Neuronal stem cell (in vitro differentiated cells): Measurements from ENCODE around the gene SHOC1. TPM values are rescaled to one million over a fixed set of nuclear protein-coding genes. Genes with fewer than 3 reads are reported as not detected.

Source experiments
- DNase-seq: peaks from one replicate; pipeline ENCODE4 v3.0.0-alpha.2; 2013; ENCODE audit warnings: low spot score
- H2AFZ ChIP-seq: one replicate; pipeline ENCODE4 v1.6.1; 2013; ENCODE audit warnings: mild to moderate bottlenecking, low read length, inconsistent platforms
- H2AK5ac ChIP-seq: 2 replicates; pipeline ENCODE4 v1.6.1; 2013; ENCODE audit warnings: low read depth, mild to moderate bottlenecking, inconsistent platforms, low read length, moderate library complexity, mixed read lengths
- H2BK120ac ChIP-seq: 2 replicates; pipeline ENCODE4 v1.6.1; 2013; ENCODE audit warnings: low read depth, mild to moderate bottlenecking, inconsistent platforms, low read length, moderate library complexity, mixed read lengths
- H2BK12ac ChIP-seq: one replicate; pipeline ENCODE4 v1.6.1; 2013; ENCODE audit warnings: low read length, inconsistent platforms
- H2BK15ac ChIP-seq: 2 replicates; pipeline ENCODE4 v1.6.1; 2013; ENCODE audit warnings: mild to moderate bottlenecking, low read length, inconsistent platforms, mixed read lengths
- H2BK5ac ChIP-seq: one replicate; pipeline ENCODE4 v1.6.1; 2013; ENCODE audit warnings: inconsistent platforms, mild to moderate bottlenecking, low read length, moderate library complexity
- H3K14ac ChIP-seq: one replicate; pipeline ENCODE4 v1.6.1; 2013; ENCODE audit warnings: low read length, inconsistent platforms
- H3K18ac ChIP-seq: 2 replicates; pipeline ENCODE4 v1.6.1; 2013; ENCODE audit warnings: low read length, inconsistent platforms
- H3K23ac ChIP-seq: 2 replicates; pipeline ENCODE4 v1.6.1; 2013; ENCODE audit warnings: low read depth, mild to moderate bottlenecking, mixed read lengths, low read length, inconsistent platforms; ENCODE audit not compliant: poor library complexity
- H3K27ac ChIP-seq: replicated peaks from 3 replicates; pipeline ENCODE4 v1.5.1; 2013; ENCODE audit warnings: low read length, inconsistent platforms
- H3K27me3 ChIP-seq, 3 experiments: 2 replicates each; pipeline ENCODE4 v1.6.1; 2013; ENCODE audit warnings: low read length in 3 of 3, mild to moderate bottlenecking in 2 of 3, inconsistent platforms in 1 of 3, low read depth in 1 of 3, mixed read lengths in 1 of 3, moderate library complexity in 1 of 3; ENCODE audit not compliant: control insufficient read depth in 3 of 3, insufficient read depth in 3 of 3
- H3K36me3 ChIP-seq, 2 donors: replicated peaks in 1 of 2; 2 replicates each; pipeline ENCODE4 v1.6.1; 2013; ENCODE audit warnings: low read length in 2 of 2; ENCODE audit not compliant: control insufficient read depth in 2 of 2, insufficient read depth in 2 of 2
- H3K4ac ChIP-seq: 2 replicates; pipeline ENCODE4 v1.6.1; 2013; ENCODE audit warnings: inconsistent platforms, mild to moderate bottlenecking, low read length, moderate library complexity
- H3K4me1 ChIP-seq, 2 donors: 1 replicate in 1 of 2; 2 replicates in 1 of 2; pipeline ENCODE4 v1.6.1; 2013; ENCODE audit warnings: low read length in 2 of 2, low read depth in 1 of 2; ENCODE audit not compliant: control insufficient read depth in 2 of 2, insufficient read depth in 1 of 2
- H3K4me2 ChIP-seq: one replicate; pipeline ENCODE4 v1.6.1; 2013; ENCODE audit warnings: mild to moderate bottlenecking, low read length, inconsistent platforms; ENCODE audit not compliant: insufficient read depth, poor library complexity, severe bottlenecking
- H3K4me3 ChIP-seq, 2 donors: 2 replicates each; pipeline ENCODE4 v1.5.1; 2013; ENCODE audit warnings: low read length in 2 of 2, mild to moderate bottlenecking in 2 of 2, inconsistent platforms in 1 of 2, moderate library complexity in 1 of 2
- H3K79me1 ChIP-seq: one replicate; pipeline ENCODE4 v1.6.1; 2013; ENCODE audit warnings: low read depth, mild to moderate bottlenecking, inconsistent platforms, low read length, moderate library complexity
- H3K9ac ChIP-seq: one replicate; pipeline ENCODE4 v1.6.1; 2013; ENCODE audit warnings: mild to moderate bottlenecking, low read depth, low read length, inconsistent platforms; ENCODE audit not compliant: poor library complexity
- H3K9me3 ChIP-seq, 2 donors: replicated peaks in 1 of 2; 2 replicates each; pipeline versions ENCODE3 to v1.6.1; 2013; ENCODE audit warnings: low read length in 2 of 2, mild to moderate bottlenecking in 2 of 2, inconsistent platforms in 1 of 2, low read depth in 1 of 2, mixed read lengths in 1 of 2, moderate library complexity in 1 of 2; ENCODE audit not compliant: control insufficient read depth in 2 of 2, insufficient read depth in 1 of 2
- H4K8ac ChIP-seq: one replicate; pipeline ENCODE4 v1.6.1; 2013; ENCODE audit warnings: low read depth, mild to moderate bottlenecking, inconsistent platforms, low read length, moderate library complexity
- H4K91ac ChIP-seq: one replicate; pipeline ENCODE4 v1.6.1; 2013; ENCODE audit warnings: low read length, low read depth, mild to moderate bottlenecking, inconsistent platforms; ENCODE audit not compliant: poor library complexity
- WGBS, 2 donors: extraction: QIAGEN DNeasy Blood & Tissue Kit; methylation state at CpG; one replicate each; pipeline ENCODE4 v1.1.7; 2013; ENCODE audit warnings: missing lambda C conversion rate in 2 of 2, mixed read lengths in 1 of 2; ENCODE audit not compliant: insufficient read length in 2 of 2, insufficient replicate concordance in 1 of 2; ENCODE audit errors: extremely low coverage in 2 of 2; 5-methylcytosine and 5-hydroxymethylcytosine counted together
- polyA plus RNA-seq, 2 experiments: library from polyadenylated mRNA; stranded (reverse); fragments of 200-250 nt; gene quantifications; one replicate each; pipeline ENCODE4 v1.2.3, GENCODE V29; 2013

Gene SHOC1
- not detected for polyA plus RNA-seq (2013, experiment 1 of 2)
- polyA plus RNA-seq (2013, experiment 2 of 2), result not detected

DNA sequence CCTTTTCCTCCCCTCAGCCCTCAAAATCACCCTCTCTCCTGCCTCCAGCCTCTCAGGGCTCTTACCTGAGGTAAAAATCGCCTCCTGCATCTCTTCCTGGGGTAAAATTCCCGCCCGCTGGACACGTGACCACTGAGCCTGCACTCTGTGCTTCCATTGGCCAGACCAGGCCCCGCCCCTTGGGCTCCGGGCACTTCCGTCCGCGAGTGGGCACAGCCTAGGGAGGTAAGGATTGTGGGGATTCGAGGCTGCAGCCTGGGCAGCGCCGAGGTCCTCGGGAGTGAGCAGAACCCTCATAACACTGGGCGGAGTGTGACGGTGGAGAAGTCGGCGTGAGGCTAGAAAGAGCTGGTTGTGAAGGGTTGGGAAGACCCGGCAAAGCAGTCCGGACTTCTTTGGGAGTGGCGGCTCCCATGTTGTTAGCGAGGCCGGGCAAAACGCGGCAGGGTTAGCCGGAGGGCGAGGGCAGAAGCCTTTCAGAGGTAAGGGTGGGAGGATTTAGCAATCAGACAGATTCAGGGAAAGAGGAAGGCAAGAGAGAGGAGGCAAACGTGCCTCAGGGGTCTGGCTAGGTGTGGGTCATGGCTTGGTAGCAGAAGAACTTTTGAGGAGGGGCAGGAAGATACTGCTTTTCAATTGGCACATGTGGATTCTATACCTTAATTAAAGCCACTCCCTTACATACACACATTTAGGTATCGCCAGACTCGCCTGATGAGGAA is at the start of gene SHOC1:
Gene SHOC1, minus strand, starts transcription at position 103 of the 722 bp plus-strand sequence. CDS start 3,519 bp downstream, outside the sequence.
- Histone ChIP-seq H3K23ac (no peak within 1 kb of the TSS), H3K18ac (no peak within 1 kb of the TSS), H4K91ac (no peak within 1 kb of the TSS), H3K36me3 (no peaks in the 10 kb centered on the region), H3K27me3 (no peaks in the 10 kb centered on the region), H3K9me3 (peaks cover 0 to 2% of the 10 kb centered on the region in 2 donors), H4K8ac (no peak within 1 kb of the TSS), H3K4me2 (no peak within 1 kb of the TSS), H3K27ac (no peak within 1 kb of the TSS), H2BK12ac (no peak within 1 kb of the TSS), H2BK5ac (no peak within 1 kb of the TSS), H3K4me3 (no peak within 1 kb of the TSS), H2AK5ac (no peak within 1 kb of the TSS), H3K79me1 (no peaks in the 10 kb centered on the region), H2BK120ac (no peak within 1 kb of the TSS), H3K4ac (no peak within 1 kb of the TSS), H2BK15ac (no peak within 1 kb of the TSS), H2AFZ (no peak within 1 kb of the TSS), H3K9ac (peak within 1 kb of the TSS; percentile 0), H3K4me1 (no peaks in the 10 kb centered on the region), H3K14ac (no peak within 1 kb of the TSS)
- DNase-seq, result no peak
- WGBS, 2 donors, result no CpG with 5 or more reads among the region's 29 CpGs

DNA sequence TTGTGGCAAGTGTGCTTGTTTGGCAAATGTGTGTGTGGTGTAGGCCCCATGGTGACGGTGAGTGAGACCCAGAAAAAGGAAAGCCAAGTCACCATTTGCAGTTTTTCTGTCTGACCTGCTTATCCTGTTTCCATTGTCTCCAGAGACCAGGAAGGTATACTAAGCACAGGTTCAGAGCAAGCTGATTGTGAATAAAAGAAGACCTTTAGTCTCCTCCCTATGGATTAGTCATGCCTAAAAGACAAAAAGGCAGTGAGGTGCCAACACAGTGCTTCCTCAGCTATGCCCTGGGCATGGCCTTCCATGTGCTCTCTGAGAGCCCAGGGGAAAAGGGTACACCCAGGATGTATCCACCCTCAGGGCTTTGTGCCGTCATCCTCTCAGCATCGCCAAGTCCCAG is 49.2 kb upstream of the SHOC1 start:
- Histone ChIP-seq H3K79me1 (no peaks in the 10 kb centered on the region), H3K27me3 (no peaks in the 10 kb centered on the region), H3K9me3 (no peaks in the 10 kb centered on the region), H3K4ac (no peak overlapping the region), H4K8ac (peak overlapping the region; percentile 24), H2AK5ac (no peak overlapping the region), H3K23ac (no peak overlapping the region), H3K27ac (no peak overlapping the region), H3K4me2 (no peak overlapping the region), H3K9ac (no peak overlapping the region), H2BK120ac (no peak overlapping the region), H2BK12ac (no peak overlapping the region), H4K91ac (no peak overlapping the region), H2AFZ (no peak overlapping the region), H3K14ac (no peak overlapping the region), H3K4me3 (no peak overlapping the region), H3K4me1 (no peaks in the 10 kb centered on the region), H3K18ac (no peak overlapping the region), H3K36me3 (no peaks in the 10 kb centered on the region), H2BK15ac (no peak overlapping the region), H2BK5ac (no peak overlapping the region)
- DNase-seq, result no peak
- WGBS, 2 donors, result no CpG with 5 or more reads among the region's 3 CpGs

DNA sequence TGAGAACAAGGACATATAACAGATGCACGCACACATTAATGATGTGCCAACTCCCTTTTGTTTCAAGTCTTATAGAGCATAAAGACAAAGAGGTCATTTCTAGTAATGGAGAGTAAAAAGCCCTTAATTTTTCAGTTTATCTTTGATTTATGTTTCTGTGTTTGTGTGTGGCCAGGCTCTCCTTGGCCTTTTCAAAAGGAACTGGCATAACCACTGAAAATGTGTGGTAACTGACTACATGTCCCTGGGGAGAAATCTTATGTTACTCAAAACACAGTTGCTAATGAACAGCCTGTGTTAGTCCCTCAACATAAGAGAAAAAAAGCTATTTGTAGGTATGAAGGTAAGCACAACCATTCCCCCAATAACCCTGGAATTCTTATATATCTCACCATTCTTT is 47.6 kb upstream of the SHOC1 start:
- no peak overlapping the region for H2AK5ac ChIP-seq
- no peak overlapping the region for H2BK15ac ChIP-seq
- no peak overlapping the region for H2BK5ac ChIP-seq
- H2BK12ac ChIP-seq, result no peak overlapping the region
- no peak overlapping the region for H2BK120ac ChIP-seq
- no peaks in the 10 kb centered on the region for H3K9me3 ChIP-seq
- H3K23ac ChIP-seq, result no peak overlapping the region
- no peaks in the 10 kb centered on the region for H3K4me1 ChIP-seq
- H3K4me3 ChIP-seq, result no peak overlapping the region
- H3K4ac ChIP-seq, result no peak overlapping the region
- no peak overlapping the region for H3K4me2 ChIP-seq
- H3K79me1 ChIP-seq, result no peaks in the 10 kb centered on the region
- no peak overlapping the region for H2AFZ ChIP-seq
- no peak overlapping the region for H3K9ac ChIP-seq
- no peak overlapping the region for H3K18ac ChIP-seq
- H3K36me3 ChIP-seq, result no peaks in the 10 kb centered on the region
- H3K27me3 ChIP-seq, result no peaks in the 10 kb centered on the region
- no peak overlapping the region for H3K14ac ChIP-seq
- H4K91ac ChIP-seq, result no peak overlapping the region
- no peak overlapping the region for H3K27ac ChIP-seq
- WGBS, 2 donors, result no CpG with 5 or more reads among the region's 1 CpG
- H4K8ac ChIP-seq, result no peak overlapping the region
- DNase-seq, result no peak

DNA sequence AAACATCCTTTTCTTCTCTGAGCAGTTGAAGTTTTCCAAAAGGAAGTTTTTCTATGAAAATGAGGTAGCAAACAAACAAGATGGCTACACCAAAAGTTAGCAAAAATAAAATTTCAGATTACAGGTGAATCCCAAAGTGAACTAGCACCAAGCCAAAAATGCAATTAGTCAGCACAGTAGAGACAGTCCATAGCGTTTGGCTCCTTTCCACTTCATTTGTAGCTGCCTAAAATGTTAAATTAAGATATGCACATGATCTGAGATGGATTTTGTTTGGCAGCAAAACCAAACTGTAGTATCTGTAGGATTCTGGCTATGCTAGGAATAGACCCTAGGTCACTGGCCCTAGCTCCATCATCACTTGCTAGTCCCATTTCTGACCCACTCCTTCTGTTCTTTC is 45.7 kb upstream of the SHOC1 start:
- Histone ChIP-seq H2AFZ (no peak overlapping the region), H3K9ac (no peak overlapping the region), H3K36me3 (no peaks in the 10 kb centered on the region), H4K8ac (no peak overlapping the region), H3K4me1 (no peaks in the 10 kb centered on the region), H2BK12ac (no peak overlapping the region), H2AK5ac (no peak overlapping the region), H3K79me1 (no peaks in the 10 kb centered on the region), H3K23ac (no peak overlapping the region), H3K27me3 (no peaks in the 10 kb centered on the region), H3K18ac (no peak overlapping the region), H3K14ac (no peak overlapping the region), H2BK120ac (no peak overlapping the region), H3K4ac (no peak overlapping the region), H3K27ac (no peak overlapping the region), H3K4me2 (no peak overlapping the region), H2BK5ac (no peak overlapping the region), H3K4me3 (no peak overlapping the region), H4K91ac (no peak overlapping the region), H2BK15ac (no peak overlapping the region), H3K9me3 (no peaks in the 10 kb centered on the region)
- DNase-seq, result no peak
- WGBS, 2 donors, result no CpG with 5 or more reads among the region's 1 CpG
